Mesothelial cell of epicardium (in vitro differentiated cells): ENCODE results near the gene BTBD16. TPM values are rescaled to one million over a fixed set of nuclear protein-coding genes. Genes with fewer than 3 reads are reported as not detected.

Experiments used
- DNase-seq, 2 experiments: peaks; one replicate each; pipeline ENCODE4 v3.0.0; 2021; ENCODE audit warnings: low spot score in 2 of 2; ENCODE audit not compliant: unreplicated experiment in 2 of 2
- H3K27ac Mint-ChIP-seq: 2 replicates; pipeline ENCODE4 v1.8.0; 2021; ENCODE audit warnings: mixed read lengths
- H3K27me3 Mint-ChIP-seq: 2 replicates; pipeline ENCODE4 v1.8.0; 2021; ENCODE audit warnings: low read depth, mixed read lengths
- H3K36me3 Mint-ChIP-seq: 2 replicates; pipeline ENCODE4 v1.8.0; 2021; ENCODE audit warnings: mixed read lengths
- H3K4me1 Mint-ChIP-seq: 2 replicates; pipeline ENCODE4 v1.8.0; 2021; ENCODE audit warnings: mixed read lengths
- H3K4me3 Mint-ChIP-seq: 2 replicates; pipeline ENCODE4 v1.8.0; 2021; ENCODE audit warnings: mild to moderate bottlenecking, moderate library complexity, mixed read lengths
- H3K9me3 Mint-ChIP-seq: 2 replicates; pipeline ENCODE4 v1.8.0; 2021; ENCODE audit warnings: mixed read lengths
- total RNA-seq: library from RNA; stranded (reverse); gene quantifications from 3 replicates; pipeline ENCODE4 v1.2.1, GENCODE V29; 2021
- TF ChIP-seq, protein P1 (sequence below): fragments of 200-600 bp; sonication (generic); IDR thresholded peaks from one replicate; pipeline ENCODE4 v1.5.0; 2021; ENCODE audit warnings: antibody characterized with exemption; ENCODE audit not compliant: unreplicated experiment

BTBD16 gene
- total RNA-seq, 1 donor from 2014 or later = not detected

DNA sequence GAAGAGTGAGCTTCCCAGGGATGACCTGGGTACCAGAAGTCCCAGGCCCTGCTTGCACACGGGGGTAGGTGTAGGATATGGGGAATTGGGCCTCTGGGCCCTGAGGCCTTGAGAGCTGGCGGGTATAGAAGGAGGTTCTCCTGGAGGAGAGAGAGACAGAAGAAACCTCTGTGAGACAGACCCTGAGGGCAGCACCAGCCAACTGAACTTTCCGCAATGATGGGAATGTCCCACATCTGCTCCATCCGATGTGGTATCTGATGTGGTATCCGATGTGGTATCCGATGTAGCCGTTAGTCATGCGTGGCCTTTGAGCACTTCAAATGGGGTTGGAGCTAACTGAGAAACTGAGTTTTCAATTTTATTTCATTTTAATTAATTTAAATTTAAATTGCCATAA, 72.8 kb downstream of the BTBD16 start:
- peaks cover 9% of the 10 kb centered on the region for H3K4me1 Mint-ChIP-seq
- H3K9me3 Mint-ChIP-seq = peaks cover 13% of the 10 kb centered on the region
- H3K27ac Mint-ChIP-seq = no peak overlapping the region
- no peak for DNase-seq
- H3K36me3 Mint-ChIP-seq = peaks cover 3% of the 10 kb centered on the region
- H3K27me3 Mint-ChIP-seq = no peaks in the 10 kb centered on the region
- TF ChIP-seq, protein P1, sequence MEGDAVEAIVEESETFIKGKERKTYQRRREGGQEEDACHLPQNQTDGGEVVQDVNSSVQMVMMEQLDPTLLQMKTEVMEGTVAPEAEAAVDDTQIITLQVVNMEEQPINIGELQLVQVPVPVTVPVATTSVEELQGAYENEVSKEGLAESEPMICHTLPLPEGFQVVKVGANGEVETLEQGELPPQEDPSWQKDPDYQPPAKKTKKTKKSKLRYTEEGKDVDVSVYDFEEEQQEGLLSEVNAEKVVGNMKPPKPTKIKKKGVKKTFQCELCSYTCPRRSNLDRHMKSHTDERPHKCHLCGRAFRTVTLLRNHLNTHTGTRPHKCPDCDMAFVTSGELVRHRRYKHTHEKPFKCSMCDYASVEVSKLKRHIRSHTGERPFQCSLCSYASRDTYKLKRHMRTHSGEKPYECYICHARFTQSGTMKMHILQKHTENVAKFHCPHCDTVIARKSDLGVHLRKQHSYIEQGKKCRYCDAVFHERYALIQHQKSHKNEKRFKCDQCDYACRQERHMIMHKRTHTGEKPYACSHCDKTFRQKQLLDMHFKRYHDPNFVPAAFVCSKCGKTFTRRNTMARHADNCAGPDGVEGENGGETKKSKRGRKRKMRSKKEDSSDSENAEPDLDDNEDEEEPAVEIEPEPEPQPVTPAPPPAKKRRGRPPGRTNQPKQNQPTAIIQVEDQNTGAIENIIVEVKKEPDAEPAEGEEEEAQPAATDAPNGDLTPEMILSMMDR = no peak
- no peak overlapping the region for H3K4me3 Mint-ChIP-seq

- Mint-ChIP-seq H3K4me1 (peaks cover 9% of the 10 kb centered on the region), H3K27ac (no peak overlapping the region), H3K4me3 (no peak overlapping the region), H3K36me3 (peaks cover 3% of the 10 kb centered on the region), H3K27me3 (no peaks in the 10 kb centered on the region), H3K9me3 (peaks cover 13% of the 10 kb centered on the region)
- TF ChIP-seq, protein P1 = no peak
- DNase-seq = no peak
Observed at GRCh38 chr10:122344741-122345258, 73.7 kb downstream of the BTBD16 start.

DNA sequence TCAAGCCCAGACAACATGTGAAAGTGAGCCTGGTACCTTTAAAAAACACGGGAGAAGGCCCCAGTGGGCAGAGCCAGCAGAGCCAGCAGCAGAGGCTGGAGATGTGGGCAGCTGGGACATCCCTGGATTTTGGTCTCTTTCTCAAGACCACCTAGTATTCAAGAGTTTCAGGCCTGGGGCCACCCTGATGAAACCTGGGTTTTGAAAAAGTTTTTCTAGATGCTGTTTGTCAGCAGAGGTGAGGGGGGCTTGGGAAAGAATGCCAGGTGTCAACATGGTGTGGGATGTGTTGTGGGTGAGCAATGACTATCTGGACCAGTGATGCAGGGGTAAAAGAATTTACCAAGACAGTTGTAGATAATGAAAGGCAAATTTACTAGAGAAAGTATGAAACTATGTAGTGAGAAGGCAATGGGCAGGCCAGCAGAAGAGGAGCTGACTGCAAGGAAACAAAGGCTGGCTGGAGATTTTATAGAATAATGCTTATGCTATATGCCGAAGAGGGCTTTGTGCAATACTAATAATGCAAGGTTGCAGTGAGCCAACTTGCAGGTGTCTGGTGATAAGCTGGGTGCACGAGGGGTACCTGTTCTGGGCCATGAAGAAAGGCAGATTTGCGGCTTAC, 75.3 kb downstream of the BTBD16 start:
- peaks cover 3% of the 10 kb centered on the region for H3K36me3 Mint-ChIP-seq

GRCh38 chr10:122347170-122347841, 76.2 kb downstream of the BTBD16 start:
- no peak overlapping the region for H3K27ac Mint-ChIP-seq
- no peak overlapping the region for H3K4me3 Mint-ChIP-seq
- peaks cover 13% of the 10 kb centered on the region for H3K9me3 Mint-ChIP-seq
- H3K4me1 Mint-ChIP-seq = no peaks in the 10 kb centered on the region
- TF ChIP-seq, protein P1 = no peak
- no peak for DNase-seq
- peaks cover 3% of the 10 kb centered on the region for H3K36me3 Mint-ChIP-seq
- H3K27me3 Mint-ChIP-seq = peaks cover 4% of the 10 kb centered on the region

More for the DNA sequence above, 75.3 kb downstream of the BTBD16 start:
- H3K4me1 Mint-ChIP-seq = peaks cover under 1% of the 10 kb centered on the region
- H3K4me3 Mint-ChIP-seq = no peak overlapping the region
- no peak overlapping the region for H3K27ac Mint-ChIP-seq
- H3K27me3 Mint-ChIP-seq = peaks cover 2% of the 10 kb centered on the region
- no peak for DNase-seq
- peaks cover 13% of the 10 kb centered on the region for H3K9me3 Mint-ChIP-seq
- TF ChIP-seq, protein P1 = no peak

- Mint-ChIP-seq H3K4me3 (no peak overlapping the region), H3K27ac (no peak overlapping the region), H3K9me3 (peaks cover 13% of the 10 kb centered on the region), H3K36me3 (peaks cover 3% of the 10 kb centered on the region), H3K27me3 (peaks cover 4% of the 10 kb centered on the region), H3K4me1 (no peaks in the 10 kb centered on the region)
- no peak for DNase-seq
- TF ChIP-seq, protein P1 = no peak
Observed at GRCh38 chr10:122348512-122348911, 77.4 kb downstream of the BTBD16 start.
